ENCODE data around the gene NKX2-3.

DNA sequence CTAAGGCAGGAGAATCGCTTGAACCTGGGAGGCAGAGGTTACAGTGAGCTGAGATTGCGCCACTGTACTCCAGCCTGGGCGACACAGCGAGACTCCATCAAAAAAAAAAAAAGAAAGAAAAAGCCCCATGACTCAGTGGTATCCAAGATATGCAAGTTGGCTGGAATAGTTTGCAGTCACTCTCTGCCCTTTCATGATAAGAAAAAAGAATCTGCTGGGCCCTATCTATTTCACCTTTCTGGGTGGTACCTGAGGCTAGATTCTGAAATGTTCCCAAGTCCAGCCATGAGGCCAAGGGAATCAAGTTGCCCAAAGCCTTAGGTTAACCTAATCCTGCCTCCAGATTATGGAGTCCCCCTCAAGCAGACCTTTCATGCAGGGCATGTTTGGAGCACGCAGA lies 24.3 kb downstream of the NKX2-3 start:
- TF ChIP-seq POLR2A (IDR thresholded peaks at IDR 0.05) (no peak), CTCF (IDR thresholded peaks at IDR 0.05 in 4 of 5, conservative IDR thresholded peaks at IDR 0.05 in 1 of 5) (no peak)
